Measurements from ENCODE around the gene ZNF48.

The ZNF48 gene

DNA sequence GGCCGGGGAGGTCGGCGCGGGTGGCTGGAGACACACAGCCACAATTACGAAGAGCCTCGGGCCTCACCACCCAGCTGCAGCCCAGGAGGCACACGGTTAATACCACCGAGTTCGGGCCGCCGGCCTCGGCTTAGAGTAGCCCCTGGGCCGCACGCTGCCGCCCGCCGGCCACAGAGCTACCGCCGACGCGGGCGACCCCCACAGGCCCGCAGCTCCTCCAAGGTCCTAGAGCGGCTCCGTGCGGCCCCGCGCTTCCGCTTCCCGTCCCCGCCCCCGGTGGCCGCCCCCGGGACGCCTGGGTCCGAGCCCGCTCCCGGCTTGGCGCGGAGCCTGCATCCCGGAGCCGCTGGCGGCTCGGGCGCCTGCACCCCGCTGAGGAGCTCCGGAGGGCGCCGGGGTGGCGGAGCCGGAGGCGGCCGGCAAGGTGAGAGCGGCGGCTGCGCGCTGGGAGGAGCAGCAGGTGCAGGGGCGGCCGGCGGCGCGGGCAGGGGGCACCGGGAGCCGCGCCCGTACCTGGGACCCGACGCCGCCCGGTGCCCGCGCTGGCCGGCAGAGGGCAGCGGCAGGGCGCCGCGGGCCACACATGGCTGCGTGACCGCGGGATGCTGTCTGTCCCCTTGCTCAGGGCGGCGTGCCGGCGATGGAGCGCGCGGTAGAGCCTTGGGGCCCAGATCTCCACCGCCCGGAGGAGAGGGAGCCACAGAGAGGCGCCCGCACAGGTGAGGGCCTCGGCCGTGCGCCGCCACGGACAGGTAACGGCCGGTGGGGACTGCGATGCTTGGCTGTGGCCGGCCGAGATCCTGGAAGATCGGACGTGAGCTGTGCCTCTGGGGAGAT is at the start of gene ZNF48:
ZNF48 (plus strand) TSS at position 266 of the 837 bp plus-strand sequence; CDS start at position 641, 375 bp downstream.
- peak; percentile 87 for DNase-seq
- TF ChIP-seq POLR2A (IDR thresholded peaks at IDR 0.05; ENCODE audit: low read length) = no peak
- no peak for TF ChIP-seq GATA1 (IDR thresholded peaks at IDR 0.05; ENCODE audit: low read depth, low read length)

- DNase-seq = no peak
- TF ChIP-seq GATA1 (IDR thresholded peaks at IDR 0.05; ENCODE audit: low read depth, low read length) = no peak
- TF ChIP-seq POLR2A (IDR thresholded peaks at IDR 0.05; ENCODE audit: low read length) = no peak
These were observed 48.9 kb upstream of the ZNF48 start for GRCh38 chr16:30346286-30346685.

GRCh38 chr16:30348113-30348512 is 47.1 kb upstream of the ZNF48 start:
- DNase-seq = no peak
- TF ChIP-seq POLR2A (IDR thresholded peaks at IDR 0.05; ENCODE audit: low read length) = no peak
- no peak for TF ChIP-seq GATA1 (IDR thresholded peaks at IDR 0.05; ENCODE audit: low read depth, low read length)

DNA sequence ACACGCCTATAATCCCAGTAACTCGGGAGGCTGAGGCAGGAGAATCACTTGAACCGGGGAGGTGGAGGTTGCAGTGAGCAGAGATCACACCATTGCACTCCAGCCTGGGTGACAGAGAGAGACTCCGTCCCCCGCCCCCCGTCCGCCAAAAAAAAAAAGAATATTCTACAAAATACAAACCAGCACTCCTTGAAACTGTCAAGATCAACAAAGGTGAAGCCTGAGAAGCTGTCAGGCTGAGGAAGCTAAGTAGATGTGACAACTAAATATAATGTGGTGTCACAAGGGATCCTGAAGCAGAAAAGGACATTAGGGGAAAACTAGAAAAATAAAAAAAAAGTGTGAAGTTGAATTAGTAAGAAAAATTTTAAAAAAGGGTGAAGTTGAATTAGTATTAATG is 46.3 kb upstream of the ZNF48 start:
- DNase-seq = no peak
- TF ChIP-seq GATA1 (IDR thresholded peaks at IDR 0.05; ENCODE audit: low read depth, low read length) (no peak), POLR2A (IDR thresholded peaks at IDR 0.05; ENCODE audit: low read length) (no peak)

DNA sequence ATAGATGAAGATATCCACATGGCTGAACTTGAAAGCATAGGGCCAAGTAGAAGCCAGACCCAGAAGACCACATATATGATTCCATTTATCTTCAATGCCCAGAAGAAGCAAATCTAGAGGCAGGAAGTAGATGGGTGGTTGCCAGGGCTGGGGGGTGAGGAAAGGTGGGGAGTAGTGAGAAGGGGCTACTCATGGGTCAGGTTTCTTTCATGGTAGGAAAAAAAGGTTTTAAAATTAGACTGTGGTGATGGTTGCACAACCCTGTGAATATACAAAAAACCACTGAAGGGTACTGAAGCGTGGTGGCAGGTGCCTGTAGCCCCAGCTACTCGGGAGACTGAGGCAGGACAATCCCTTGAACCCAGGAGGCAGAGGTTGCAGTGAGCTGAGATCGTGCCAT is 45.5 kb upstream of the ZNF48 start:
- no peak for DNase-seq
- TF ChIP-seq POLR2A (IDR thresholded peaks at IDR 0.05; ENCODE audit: low read length) (no peak), GATA1 (IDR thresholded peaks at IDR 0.05; ENCODE audit: low read depth, low read length) (no peak)

- TF ChIP-seq GATA1 (IDR thresholded peaks at IDR 0.05; ENCODE audit: low read depth, low read length) (no peak), POLR2A (IDR thresholded peaks at IDR 0.05; ENCODE audit: low read length) (no peak)
- DNase-seq = no peak
These were observed 44.9 kb upstream of the ZNF48 start for GRCh38 chr16:30350134-30350871.

DNA sequence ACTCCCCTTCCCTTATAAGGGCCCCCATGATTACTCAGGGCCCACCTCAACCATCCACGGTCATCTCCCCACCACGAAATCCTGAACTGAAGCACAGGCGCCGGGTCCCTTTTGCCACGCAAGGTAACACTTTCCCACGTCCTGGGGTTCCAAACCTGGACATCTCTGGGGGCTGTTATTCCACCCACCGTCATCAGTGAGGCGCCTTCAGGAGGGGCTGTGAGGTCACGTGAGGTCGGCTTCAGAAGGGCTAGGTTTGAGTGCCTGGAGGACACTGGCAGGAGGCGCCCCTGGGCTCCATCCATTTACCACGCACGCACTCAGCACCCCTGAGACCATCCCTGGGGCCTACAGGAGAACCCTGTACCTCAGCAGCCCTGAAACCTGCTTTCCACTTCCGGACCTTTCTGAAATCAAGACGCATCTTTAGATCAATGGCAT is 44.2 kb upstream of the ZNF48 start:
- TF ChIP-seq POLR2A (IDR thresholded peaks at IDR 0.05; ENCODE audit: low read length) (no peak), GATA1 (IDR thresholded peaks at IDR 0.05; ENCODE audit: low read depth, low read length) (no peak)
- no peak for DNase-seq

- no peak for TF ChIP-seq GATA1 (IDR thresholded peaks at IDR 0.05; ENCODE audit: low read depth, low read length)
- TF ChIP-seq POLR2A (IDR thresholded peaks at IDR 0.05; ENCODE audit: low read length) = no peak
- no peak for DNase-seq
These were observed 43.4 kb upstream of the ZNF48 start for GRCh38 chr16:30351586-30352419.

- TF ChIP-seq POLR2A (IDR thresholded peaks at IDR 0.05; ENCODE audit: low read length) = no peak
- no peak for TF ChIP-seq GATA1 (IDR thresholded peaks at IDR 0.05; ENCODE audit: low read depth, low read length)
- DNase-seq = no peak
These were observed 42.5 kb upstream of the ZNF48 start for GRCh38 chr16:30352488-30353401.

- TF ChIP-seq POLR2A (IDR thresholded peaks at IDR 0.05; ENCODE audit: low read length) (no peak), GATA1 (IDR thresholded peaks at IDR 0.05; ENCODE audit: low read depth, low read length) (no peak)
- no peak for DNase-seq
These were observed 41.6 kb upstream of the ZNF48 start for GRCh38 chr16:30353438-30354129.

DNA sequence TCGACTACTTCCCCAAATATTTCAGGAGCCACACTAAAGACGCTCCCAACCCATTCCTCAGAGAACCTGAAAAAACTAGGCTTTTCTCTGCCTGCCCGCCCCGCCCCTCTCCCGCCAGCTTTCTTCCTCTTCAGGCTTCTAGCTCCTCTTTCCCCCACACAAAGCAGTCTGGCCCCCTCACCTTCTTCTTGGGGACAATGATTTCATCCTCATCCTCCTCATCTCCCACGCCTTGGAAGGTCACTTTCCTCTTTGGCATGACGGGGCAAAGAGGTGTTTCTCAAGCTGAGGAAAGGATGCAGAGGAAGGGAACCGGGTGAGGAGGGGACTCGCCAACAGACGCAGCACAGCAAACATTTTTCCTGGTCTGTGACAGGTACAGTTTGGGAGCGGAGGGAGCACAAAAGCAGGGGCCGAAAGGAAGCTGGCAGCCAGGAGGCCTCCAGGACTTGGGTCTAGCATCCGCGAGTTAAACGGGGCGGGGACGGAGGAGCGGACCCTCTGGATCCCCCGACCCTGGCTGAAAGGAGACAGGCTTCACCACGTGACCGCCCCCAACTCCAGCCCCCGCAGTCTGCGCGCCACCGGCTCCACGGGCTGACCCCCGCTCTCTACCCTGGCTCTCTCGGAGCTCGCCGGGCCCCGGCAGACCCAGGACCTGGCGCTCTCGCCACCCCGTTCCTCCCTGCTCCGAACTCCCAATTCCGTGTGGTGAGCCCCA is 40.6 kb upstream of the ZNF48 start:
- peak in 1 of 2 experiments; percentile 68 for DNase-seq
- TF ChIP-seq GATA1 (IDR thresholded peaks at IDR 0.05; ENCODE audit: low read depth, low read length) (no peak), POLR2A (IDR thresholded peaks at IDR 0.05; ENCODE audit: low read length) (no peak)

Data from erythroblast (primary cell).